ELR (cell line): ENCODE results near the gene SLC46A2.

Source experiments
- DNase-seq: peaks from one replicate; pipeline ENCODE4 v3.0.0-alpha.2; 2015; ENCODE audit warnings: low read depth

Gene SLC46A2

GRCh38 chr9:112890106-112891081, at the start of gene SLC46A2:
SLC46A2 (minus strand) TSS chr9:112890876; CDS start chr9:112890681, 195 bp downstream.
- peak; percentile 10 for DNase-seq

GRCh38 chr9:112939418-112939817, 48.7 kb upstream of the SLC46A2 start:
- DNase-seq: no peak

GRCh38 chr9:112933696-112934095, 43.0 kb upstream of the SLC46A2 start:
- DNase-seq: no peak

GRCh38 chr9:112925058-112925641, 34.5 kb upstream of the SLC46A2 start:
- peak; percentile 56 for DNase-seq

- DNase-seq: peak; percentile 68
Measured at GRCh38 chr9:112921549-112921948, 30.9 kb upstream of the SLC46A2 start.

- no peak for DNase-seq
Measured at GRCh38 chr9:112917987-112918362, 27.3 kb upstream of the SLC46A2 start.

- DNase-seq: no peak
Measured at GRCh38 chr9:112917047-112917986, 26.6 kb upstream of the SLC46A2 start.

GRCh38 chr9:112914524-112914923, 23.8 kb upstream of the SLC46A2 start:
- DNase-seq: no peak

GRCh38 chr9:112913326-112913725, 22.6 kb upstream of the SLC46A2 start:
- DNase-seq: no peak

GRCh38 chr9:112912636-112913035, 22.0 kb upstream of the SLC46A2 start:
- DNase-seq: no peak

- DNase-seq: no peak
Measured at GRCh38 chr9:112911736-112912135, 21.1 kb upstream of the SLC46A2 start.

GRCh38 chr9:112905084-112905483, 14.4 kb upstream of the SLC46A2 start:
- no peak for DNase-seq

GRCh38 chr9:112900901-112901300, 10.2 kb upstream of the SLC46A2 start:
- DNase-seq: no peak

- no peak for DNase-seq
Measured at GRCh38 chr9:112900488-112900887, 9.8 kb upstream of the SLC46A2 start.

- no peak for DNase-seq
Measured at GRCh38 chr9:112898872-112899311, 8.2 kb upstream of the SLC46A2 start.

GRCh38 chr9:112896131-112896530, 5.5 kb upstream of the SLC46A2 start:
- no peak for DNase-seq

- no peak for DNase-seq
Measured at GRCh38 chr9:112894699-112895098, 4.0 kb upstream of the SLC46A2 start.

- DNase-seq: peak; percentile 56
Measured at GRCh38 chr9:112894041-112894440, 3.4 kb upstream of the SLC46A2 start.

- DNase-seq: no peak
Measured at GRCh38 chr9:112892981-112893380, 2.3 kb upstream of the SLC46A2 start.

GRCh38 chr9:112891521-112891920, 845 bp upstream of the SLC46A2 start:
- DNase-seq: no peak

- DNase-seq: peak; percentile 16
Measured at GRCh38 chr9:112887381-112887780, 3.3 kb downstream of the SLC46A2 start.

- DNase-seq: no peak
Measured at GRCh38 chr9:112886351-112886750, 4.3 kb downstream of the SLC46A2 start.
